NCI-H1436 treated with DMSO at 0.1 percent for 48 hours (cell line): ENCODE results near the gene COL1A1.

Source experiments
- DNase-seq: peaks from one replicate; lab custom pipeline; 2025; lab: John Stamatoyannopoulos, UW

The COL1A1 gene

DNA sequence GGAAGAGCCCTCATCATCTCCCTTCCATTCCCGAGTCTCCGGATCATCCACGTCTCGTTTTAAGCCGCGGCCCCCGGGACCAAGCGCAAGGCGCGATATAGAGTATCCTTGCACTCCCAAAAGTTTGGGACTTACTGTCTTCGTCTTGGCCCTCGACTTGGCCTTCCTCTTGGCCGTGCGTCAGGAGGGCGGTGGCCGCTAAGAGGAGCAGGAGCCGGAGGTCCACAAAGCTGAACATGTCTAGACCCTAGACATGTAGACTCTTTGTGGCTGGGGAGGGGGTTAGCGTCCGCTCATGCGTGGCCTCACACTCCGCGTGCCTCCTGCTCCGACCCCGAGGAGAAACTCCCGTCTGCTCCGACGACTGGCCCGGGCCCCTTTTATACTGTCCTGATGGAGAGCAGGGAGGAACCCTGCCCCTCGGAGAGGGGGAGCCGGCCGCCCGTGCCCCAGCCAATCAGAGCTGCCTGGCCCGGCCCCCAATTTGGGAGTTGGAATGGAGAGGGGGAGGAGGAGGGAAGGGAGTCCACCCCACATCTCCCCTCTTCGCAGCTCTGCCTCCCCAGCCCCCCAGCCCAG lies at the start of gene COL1A1:
TSS of gene COL1A1 (minus strand) at position 356 of the 579 bp plus-strand sequence. CDS start at position 238, 118 bp downstream.
- DNase-seq, result no peak

DNA sequence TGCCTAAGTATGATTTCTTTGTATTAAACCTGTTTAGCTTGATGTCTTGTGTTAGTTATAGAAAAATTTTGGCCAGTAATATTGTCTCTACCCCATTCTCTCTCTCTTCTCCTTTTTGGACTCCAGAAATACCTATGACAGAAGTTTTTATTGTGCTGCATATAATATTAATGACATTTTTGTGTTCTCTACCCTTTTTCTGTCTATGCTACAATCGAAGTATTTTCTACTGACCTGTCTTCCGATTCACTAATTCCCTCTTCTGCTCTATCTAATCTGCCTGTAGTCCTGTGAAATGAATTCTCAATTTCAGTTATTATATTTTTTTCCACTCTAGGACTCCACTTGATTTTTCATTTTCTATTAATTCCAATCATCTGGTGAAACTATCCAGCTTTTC lies 46.8 kb upstream of the COL1A1 start:
- no peak for DNase-seq

DNA sequence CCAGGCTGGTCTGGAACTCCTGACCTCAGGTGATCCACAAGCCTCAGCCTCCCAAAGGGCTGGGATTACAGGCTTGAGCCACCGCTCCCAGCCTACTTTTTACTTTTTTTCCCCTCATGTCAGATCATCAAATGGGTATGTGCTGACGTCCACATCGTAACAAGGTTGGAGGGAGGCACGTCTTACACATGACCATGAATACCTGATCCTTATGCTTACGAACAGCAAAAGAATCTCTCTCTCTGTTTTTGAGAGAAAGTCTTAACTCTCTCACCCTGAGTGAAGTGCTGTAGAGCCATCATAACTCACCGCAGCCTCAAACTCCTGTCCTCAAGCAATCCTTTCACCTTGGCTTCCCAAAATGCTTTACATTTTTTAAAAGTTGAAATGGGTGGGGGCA lies 43.3 kb upstream of the COL1A1 start:
- no peak for DNase-seq

DNA sequence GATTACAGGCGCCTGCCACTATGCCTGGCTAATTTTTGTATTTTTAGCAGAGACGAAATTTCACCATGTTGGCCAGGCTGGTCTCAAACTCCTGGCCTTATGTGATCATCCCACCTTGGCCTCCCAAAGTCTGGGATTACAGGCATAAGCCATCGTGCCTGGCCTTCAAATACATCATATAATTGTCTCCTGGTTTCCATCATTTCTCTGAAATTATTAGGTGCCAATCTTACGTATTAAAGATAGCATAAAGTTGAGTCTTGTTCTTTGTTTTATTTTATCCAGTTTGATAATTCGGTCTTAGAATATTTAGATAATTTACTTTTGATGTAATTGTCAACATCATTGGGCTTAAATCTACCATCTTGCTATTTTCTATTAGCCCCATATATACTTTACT lies 40.0 kb upstream of the COL1A1 start:
- DNase-seq, result no peak

DNA sequence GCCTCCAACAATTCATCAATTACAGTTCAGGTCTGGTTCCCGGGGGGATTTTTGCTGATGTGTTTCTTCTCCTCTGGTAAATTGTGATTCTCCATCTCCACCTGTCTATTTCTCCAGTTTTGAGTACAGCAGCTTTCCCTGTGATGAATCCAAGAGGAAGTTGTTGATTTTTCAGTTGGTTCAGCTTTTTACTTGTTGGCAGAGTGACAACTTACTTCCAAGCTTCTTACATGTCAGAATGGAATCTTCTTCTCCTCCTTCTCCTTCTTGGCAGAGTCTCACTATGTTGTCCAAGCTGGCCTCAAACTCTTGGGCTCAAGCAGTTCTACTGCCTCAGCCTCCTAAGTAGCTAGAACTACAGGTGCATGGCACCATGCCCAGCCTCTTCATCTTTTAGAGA lies 39.4 kb upstream of the COL1A1 start:
- no peak for DNase-seq

DNA sequence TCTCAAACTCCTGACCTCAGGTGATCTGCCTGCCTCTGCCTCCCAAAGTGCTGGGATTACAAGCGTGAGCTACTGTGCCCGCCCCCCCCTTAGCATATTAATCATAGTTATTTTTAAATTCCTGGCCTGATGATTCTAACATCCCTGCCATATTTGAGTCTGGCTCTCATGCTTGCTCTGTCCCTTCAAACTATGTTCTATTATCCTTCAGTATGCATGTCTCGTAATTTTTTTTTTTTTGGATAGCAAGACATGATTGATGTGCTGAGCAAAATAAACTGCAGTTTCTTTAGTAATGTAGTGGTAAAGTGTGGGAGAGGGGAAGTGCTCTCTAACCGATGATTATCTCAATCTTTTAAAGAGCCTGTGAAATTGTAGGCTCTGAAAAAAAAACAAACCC lies 38.5 kb upstream of the COL1A1 start:
- DNase-seq, result no peak

DNA sequence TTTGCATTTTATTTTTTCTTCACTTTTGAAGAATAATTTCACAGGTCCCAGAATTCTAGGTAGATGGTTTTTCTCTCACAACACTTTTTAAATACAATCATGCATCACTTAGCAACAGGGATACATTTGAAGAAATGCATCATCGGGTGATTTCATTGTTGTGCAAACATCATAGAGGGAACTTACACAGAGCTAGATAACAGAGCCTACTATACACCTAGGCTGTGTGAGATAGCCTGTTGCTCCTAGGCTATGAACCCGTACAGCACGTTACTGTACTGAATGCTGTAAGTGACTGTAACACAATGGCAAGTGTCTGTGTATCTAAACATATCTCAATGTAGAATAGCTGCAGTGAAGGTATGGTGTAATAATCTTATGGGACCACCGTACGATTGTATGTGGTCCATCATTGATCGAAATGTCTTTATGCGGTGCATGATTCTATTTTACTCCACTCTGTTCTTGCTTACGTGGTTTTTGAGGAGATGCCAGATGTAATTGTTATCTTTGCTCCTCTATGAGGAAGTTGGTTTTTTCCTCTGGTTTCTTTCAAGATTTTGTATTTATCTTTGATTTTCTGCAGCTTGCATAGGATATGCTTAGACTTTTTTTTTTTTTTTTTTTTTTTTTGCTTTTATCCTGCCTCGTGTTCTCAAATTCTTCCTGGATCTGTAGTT lies 37.3 kb upstream of the COL1A1 start:
- no peak for DNase-seq

DNA sequence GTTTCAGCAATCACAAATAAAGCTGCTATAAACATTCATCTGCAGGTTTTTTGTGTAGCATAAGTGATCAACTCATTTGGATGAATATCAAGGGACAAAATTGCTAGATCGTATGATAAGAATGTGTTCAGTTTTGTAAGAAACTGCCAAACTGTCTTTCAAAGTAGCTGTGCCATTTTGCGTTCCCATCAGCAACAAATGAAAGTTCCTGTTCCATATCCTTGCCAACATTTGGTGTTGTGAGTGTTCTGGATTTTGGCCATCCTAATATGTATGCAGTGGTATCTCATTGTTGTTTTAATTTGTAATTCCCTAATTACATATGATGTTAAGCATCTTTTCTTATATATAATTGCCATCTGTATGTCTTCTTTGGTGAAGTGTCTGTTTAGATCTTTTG lies 36.5 kb upstream of the COL1A1 start:
- DNase-seq, result no peak

DNA sequence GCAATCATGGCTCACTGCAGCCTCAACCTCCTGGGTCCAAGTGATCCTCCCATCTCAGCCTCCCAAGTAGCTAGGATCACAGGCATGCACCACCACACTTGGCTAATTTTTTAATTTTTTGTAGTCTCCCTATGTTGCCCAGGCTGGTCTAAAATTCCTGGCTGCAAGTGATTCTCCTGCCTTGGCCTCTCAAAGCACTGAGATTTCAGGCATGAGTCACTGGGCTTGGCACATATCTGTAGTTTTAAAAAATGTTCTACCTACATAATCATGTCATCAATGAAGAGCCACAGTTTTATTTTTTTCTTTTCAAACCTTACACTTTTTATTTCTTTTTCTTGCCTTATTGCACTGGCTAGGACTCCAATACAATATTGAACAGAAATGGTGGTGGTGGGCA lies 33.1 kb upstream of the COL1A1 start:
- DNase-seq, result no peak

DNA sequence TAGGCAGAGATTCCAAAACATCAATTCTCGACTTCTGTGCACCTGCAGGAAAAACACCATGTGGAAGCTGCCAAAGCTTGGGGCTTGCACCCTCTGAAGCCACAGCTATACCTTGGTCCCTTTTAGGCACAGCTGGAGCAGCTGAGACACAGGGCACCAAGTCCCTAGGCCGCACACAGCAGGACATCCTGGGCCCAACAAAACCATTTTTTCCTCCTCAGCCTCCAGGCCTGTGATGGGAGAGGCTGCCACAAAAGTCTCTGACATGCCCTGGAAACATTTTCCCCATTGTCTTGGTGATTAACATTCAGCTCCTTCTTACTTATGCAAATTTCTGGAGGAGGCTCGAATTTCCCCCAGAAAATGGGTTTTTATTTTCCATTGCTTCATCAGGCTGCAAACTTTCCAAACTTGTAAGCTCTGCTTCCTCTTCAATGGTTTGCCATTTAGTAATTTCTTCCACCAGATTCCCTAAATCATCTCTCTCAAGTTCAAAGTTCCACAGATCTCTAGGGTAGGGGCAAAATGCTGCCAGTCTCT lies 24.3 kb upstream of the COL1A1 start:
- no peak for DNase-seq

DNA sequence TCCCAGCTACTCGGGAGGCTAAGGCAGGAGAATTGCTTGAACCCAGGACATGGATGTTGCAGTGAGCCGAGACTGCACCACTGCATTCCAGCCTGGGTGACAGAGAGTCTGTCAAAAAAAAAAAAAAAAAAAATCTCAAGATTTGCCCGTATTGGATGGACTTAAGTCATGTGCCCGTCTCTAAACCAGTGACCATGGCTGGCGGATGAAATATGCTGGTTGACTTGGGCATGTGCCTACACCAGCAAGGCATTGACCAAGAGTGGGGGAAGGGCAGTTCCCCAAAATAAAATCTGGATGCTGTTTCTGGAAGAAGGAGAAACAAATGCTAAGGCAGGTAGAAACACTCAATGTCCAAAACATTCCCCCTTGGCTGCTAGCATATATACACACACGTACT lies 21.5 kb upstream of the COL1A1 start:
- no peak for DNase-seq

DNA sequence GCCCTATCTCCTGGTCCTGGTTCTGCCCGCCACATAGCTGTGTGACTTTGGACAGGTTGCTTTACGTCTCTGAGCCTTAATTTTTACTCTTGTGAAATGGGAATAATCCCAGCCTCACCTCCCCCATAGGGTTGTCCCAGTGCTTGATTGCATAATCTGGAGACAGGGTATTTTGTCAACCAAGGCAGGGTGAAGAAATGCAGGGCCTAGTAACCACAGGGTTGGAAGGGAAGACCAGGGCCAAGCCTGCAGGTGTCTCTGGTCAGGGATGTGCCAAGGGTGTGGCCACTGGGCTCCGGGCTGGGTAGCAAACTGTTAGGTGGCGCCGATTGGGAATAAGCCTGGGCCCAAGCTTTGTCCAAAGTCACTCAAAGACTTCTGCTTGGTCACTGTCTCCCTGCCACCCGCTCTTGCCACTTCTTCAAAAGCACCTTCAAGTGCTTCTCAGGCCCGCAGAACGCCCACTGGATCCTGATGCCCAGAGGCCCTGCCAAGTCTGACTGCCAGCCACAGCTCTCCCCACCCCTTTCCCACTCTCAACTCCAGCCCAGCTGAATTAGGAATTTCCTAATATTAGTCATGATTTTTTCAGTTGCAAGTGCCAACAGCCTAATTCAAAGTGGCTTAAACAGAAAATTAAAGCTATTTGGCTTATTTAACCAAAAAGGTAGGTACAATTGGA lies 20.6 kb upstream of the COL1A1 start:
- no peak for DNase-seq

DNA sequence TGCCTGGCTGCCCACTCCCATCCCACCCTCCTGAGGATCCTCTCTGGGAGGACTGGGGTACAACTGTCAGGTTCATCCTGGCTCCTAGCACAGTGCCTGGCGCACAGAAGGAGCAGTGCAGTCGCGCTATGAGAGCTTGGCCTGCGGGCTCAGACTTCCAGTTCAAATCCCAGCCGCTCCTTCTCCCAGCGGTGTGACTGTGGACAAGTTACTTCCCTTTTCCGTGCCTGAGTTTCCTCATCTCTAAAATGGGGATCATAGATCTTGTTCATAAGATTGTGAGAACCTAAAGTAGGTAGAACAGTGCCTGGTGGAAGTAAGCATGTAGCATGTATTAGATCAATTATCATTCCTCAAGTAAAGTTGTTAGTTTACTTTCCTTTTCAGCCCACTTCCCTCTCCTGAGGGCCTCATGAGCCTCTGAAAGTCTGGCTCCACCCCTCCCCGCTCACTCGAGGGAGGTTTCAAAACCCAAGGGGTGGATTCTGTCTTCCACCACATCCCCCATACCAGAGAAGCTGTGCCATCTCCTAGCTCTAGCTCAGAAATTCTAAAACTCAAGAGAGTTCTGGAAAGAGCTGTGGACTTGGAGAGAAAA lies 19.9 kb upstream of the COL1A1 start:
- no peak for DNase-seq

DNA sequence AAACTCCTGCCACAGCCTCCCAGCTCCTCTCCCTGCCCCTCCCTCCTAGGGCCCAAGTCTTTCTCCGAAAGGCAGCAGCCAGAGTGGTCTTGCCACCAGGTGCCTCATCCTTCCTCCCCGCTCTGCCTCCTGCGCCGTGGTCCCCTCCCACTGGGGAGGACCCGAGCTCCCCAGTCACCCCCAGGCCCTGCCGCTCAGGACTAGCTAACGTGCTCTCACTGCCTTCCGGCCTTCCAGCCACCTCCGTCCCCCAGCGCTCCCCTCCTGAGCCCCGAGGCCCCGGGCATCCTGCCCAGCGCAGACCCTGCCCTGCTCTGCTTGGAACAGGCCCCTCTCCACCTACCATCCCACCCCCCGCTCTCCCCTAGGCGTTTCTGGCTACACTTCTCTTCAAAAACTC lies 19.4 kb upstream of the COL1A1 start:
- no peak for DNase-seq

DNA sequence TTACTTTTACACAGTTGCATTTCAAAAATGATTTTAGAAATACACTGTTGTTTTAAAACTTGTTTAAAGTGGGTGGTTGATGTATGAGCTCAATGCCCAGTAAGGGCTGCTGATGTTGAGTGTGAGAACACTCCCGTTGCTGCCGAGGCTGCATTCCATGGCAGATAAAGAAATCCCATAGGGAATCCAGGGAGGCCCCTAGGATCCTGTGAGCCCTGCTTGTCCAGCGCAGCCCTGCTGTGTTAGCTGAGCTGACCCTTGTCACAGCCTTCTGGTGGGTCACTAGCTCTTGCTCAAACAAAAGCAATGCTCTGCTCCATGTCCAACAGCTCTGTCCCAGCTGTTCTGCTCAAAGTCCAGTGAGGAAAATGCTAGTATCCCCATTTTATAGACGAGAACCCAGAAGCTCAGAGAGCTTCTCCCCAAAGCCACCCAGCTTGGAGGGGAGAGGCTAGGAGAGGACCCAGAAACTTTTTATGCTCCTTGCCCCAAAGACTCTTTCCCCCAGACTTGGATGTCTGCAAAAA lies 18.6 kb upstream of the COL1A1 start:
- no peak for DNase-seq

DNA sequence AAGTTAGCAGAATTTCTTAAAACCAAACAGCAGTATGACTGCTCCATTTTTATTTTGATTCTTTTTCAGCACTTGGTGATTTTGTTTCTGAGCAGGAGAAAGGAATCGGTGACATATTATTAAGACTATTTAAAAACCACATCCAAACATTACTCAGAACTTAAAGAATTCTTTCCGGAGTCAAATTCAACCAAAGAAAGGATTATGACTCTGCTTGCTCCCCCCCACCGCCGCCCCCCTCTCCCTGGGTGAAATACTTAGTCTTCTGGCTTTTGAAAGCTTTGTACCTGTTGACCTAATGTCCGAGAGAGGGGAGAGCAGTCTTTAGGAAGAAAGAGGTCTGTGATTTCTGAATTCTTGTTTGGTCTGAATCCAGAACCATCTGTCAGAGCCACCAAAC lies 17.9 kb upstream of the COL1A1 start:
- DNase-seq, result no peak

DNA sequence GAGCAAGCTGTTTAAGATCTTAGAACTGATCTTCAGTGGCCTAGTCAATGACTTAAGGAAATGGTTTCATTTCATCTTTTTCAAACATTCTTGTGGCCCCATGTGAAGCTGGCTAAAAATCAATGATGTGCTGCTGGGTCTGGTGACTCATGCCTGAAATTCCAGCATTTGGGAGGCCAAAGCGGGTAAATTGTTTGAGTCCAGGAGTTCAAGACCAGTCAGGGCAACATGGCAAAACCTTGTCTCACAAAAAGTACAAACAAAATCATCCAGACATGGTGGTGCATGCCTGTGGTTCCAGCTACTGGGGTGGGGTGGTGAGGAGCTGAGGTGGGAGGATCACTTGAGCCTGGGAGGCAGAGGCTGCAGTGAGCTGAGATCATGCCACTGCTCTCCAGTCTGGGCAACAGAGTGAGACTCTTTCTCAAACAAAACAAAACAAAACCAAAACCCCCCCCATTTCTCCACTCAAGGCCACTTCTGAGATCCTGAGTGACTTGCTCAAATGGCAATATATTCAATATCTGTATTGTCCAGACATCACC lies 17.4 kb upstream of the COL1A1 start:
- no peak for DNase-seq

DNA sequence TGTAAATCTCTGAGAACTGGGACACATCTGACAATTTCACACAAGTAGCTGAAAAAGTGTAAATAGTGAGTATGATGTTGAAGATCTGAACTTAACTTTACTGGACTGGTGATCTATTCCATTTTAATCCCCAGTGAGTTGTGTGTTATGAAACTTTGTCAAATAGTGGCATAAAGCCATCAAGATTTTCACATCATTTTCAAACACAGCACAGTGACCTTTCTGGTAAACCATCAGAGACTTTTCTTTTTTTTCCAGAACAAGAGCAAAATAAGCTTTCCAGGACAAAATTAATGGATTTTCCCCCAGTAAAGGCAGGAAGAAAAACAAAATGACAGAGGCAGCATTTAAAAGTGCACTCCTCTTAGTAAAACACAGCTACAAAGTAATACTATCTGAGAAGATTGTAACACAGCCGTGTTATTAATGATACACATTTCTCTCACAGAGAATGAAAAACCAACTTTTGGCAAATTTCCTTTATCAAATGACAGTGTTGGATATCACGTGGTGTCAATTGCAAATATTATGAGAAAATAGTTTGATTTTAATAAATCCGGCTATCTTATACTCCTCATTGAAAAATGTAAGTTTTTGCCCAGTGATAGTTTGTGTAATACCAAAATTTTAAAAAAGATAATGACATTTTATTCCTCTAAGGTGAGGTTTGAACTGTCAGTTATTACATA lies 16.8 kb upstream of the COL1A1 start:
- DNase-seq, result no peak

DNA sequence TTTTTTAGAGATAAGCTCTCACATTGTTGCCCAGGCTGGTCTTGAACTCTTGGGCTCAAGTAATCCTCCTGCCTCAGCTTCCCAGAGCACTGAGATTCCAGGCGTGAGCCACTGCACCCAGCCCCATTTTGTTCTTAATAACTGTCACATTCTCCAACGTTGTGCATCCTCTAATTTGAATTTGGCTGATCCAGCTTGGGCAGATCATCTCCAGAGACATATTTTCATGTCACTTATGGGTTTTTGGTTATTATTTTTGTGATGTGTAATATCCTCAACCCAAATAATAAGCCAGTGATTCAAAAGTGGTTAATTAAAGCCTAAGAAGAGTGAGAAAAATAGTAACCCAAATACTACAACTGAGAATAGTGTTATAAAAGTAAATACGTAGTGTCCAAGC lies 16.2 kb upstream of the COL1A1 start:
- no peak for DNase-seq

DNA sequence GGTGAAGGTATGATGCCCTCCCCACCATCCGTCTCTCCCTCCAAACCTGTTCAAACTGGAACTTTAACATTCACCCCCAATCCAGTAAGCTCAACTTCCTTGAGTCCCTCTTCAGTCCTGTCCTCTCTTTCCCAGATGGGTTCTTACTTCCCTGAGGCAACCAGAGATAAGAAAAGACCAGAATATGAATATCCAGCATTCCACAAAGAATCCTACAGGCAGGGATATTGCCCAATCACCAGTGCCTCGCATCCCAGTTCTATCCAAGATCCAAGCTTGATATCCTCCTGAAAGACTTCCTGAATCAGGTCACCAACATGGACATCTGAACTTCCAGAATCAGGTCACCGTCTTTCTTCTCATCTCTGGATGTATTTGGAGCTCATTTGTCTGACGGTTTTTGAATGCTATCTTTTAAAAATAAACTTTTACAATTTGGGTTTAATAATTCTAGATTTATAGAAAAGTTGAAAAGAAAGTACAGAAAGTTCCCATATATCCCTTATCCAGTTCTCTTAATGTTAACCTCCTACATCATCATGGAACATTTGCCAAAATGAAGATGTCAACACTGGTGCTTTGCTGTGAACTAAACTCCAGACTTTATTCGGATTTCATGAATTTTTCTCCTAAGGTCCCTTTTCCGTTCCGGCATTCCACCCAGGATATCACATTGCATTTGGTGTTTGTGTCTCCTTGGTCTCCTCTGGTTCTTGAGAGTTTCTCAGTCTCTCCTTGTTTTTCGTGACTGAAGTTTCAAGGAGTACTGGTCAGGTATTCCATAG lies 13.7 kb upstream of the COL1A1 start:
- no peak for DNase-seq
